Left ventricle myocardium superior (tissue), 1 donor: ENCODE measurements around the gene VWA7. TPM values are rescaled to one million over a fixed set of nuclear protein-coding genes. Genes with fewer than 3 reads are reported as not detected.

Source experiments
- ATAC-seq: fragments of 200-7000 bp; cut with Tn5 transposase; one replicate; pipeline ENCODE4 v1.9.1; 2020; ENCODE audit warnings: mild to moderate bottlenecking, moderate library complexity
- DNase-seq: peaks from one replicate; pipeline ENCODE4 v3.0.0-alpha.2; 2020
- intact Hi-C: fragments of 100-400 bp; cut with micrococcal nuclease; formaldehyde crosslinking; loops from one replicate; pipeline ENCODE4 v1.11.0; 2022
- total RNA-seq: library from RNA; stranded (reverse); fragmentation: NEBNext Ultra II Directional; extraction: Animal tissue kit (Norgen Biotek cat#: 25700); gene quantifications from one replicate; pipeline ENCODE4 v1.2.1, GENCODE V29; 2021
- donor health status: DM: no; HTN: yes; CAD: no; lungs with severe emphysema.

VWA7 gene
- total RNA-seq, 1 donor from 2014 or later: 12.8 TPM

GRCh38 chr6:31762878-31763618 is 14.1 kb downstream of the VWA7 start:
- ATAC-seq (no peak), DNase-seq (no peak)
- intact Hi-C loops: no loop called here

GRCh38 chr6:31762356-31762755 is 14.8 kb downstream of the VWA7 start, which contains the start of gene SAPCD1:
Gene SAPCD1 (plus strand): TSS chr6:31762656. CDS start chr6:31763055, 399 bp downstream.
- no peak for ATAC-seq
- intact Hi-C loops: no loop called here

GRCh38 chr6:31761343-31761742 is 15.8 kb downstream of the VWA7 start:
- intact Hi-C loops: no loop called here
- ATAC-seq: no peak
- DNase-seq: no peak

More at GRCh38 chr6:31762356-31762755, 14.8 kb downstream of the VWA7 start, which contains the start of gene SAPCD1:
- no peak for DNase-seq

GRCh38 chr6:31760790-31761189 is 16.3 kb downstream of the VWA7 start:
- intact Hi-C loops: no loop called here
- ATAC-seq (no peak), DNase-seq (no peak)

- ATAC-seq: no peak
- DNase-seq: no peak
- intact Hi-C loops: no loop called here
These were observed 18.8 kb downstream of the VWA7 start for GRCh38 chr6:31758281-31758680.

- no peak for DNase-seq
- ATAC-seq: no peak
- intact Hi-C loops: no loop called here
These were observed 24.3 kb downstream of the VWA7 start for GRCh38 chr6:31752739-31753319.

- intact Hi-C loops: no loop called here
- ATAC-seq: no peak
- DNase-seq: no peak
These were observed 26.6 kb downstream of the VWA7 start for GRCh38 chr6:31750411-31751022.

GRCh38 chr6:31749301-31750036 is 27.7 kb downstream of the VWA7 start:
- ATAC-seq (no peak), DNase-seq (no peak)
- intact Hi-C loops: no loop called here

GRCh38 chr6:31744422-31744821 is 32.7 kb downstream of the VWA7 start:
- DNase-seq (no peak), ATAC-seq (no peak)
- intact Hi-C loops: no loop called here

- ATAC-seq (no peak), DNase-seq (no peak)
- intact Hi-C loops: no loop called here
These were observed 34.2 kb downstream of the VWA7 start for GRCh38 chr6:31742894-31743293.

- DNase-seq (no peak), ATAC-seq (no peak)
- intact Hi-C loops: no loop called here
These were observed 35.3 kb downstream of the VWA7 start for GRCh38 chr6:31741815-31742214.

GRCh38 chr6:31740397-31741223 is 36.5 kb downstream of the VWA7 start:
- intact Hi-C loops: no loop called here
- DNase-seq (peak; percentile 49), ATAC-seq (peak; percentile 1)

GRCh38 chr6:31739639-31740396 is 37.3 kb downstream of the VWA7 start, which contains the start of gene MSH5:
Gene MSH5 (plus strand): TSS chr6:31740005. CDS start chr6:31740467, 462 bp downstream.
- intact Hi-C loops: no loop called here
- ATAC-seq (peak; percentile 94), DNase-seq (peak; percentile 98)

- no peak for DNase-seq
- intact Hi-C loops: no loop called here
- no peak for ATAC-seq
These were observed 38.8 kb downstream of the VWA7 start for GRCh38 chr6:31737991-31738979.

GRCh38 chr6:31737315-31737990 is 39.7 kb downstream of the VWA7 start:
- intact Hi-C loops: no loop called here
- no peak for ATAC-seq
- DNase-seq: no peak

- no peak for ATAC-seq
- DNase-seq: peak; percentile 37
- intact Hi-C loops: no loop called here
These were observed 40.3 kb downstream of the VWA7 start for GRCh38 chr6:31736768-31737314.
